DOHH2 (cell line): ENCODE results near the gene RANBP3.

ENCODE experiments used
- H3F3A ChIP-seq: fragments of 200-600 bp; sonication (generic), shearing (Covaris generic); 2 replicates; pipeline ENCODE4 v1.6.0; 2016; ENCODE audit warnings: antibody characterized with exemption, mild to moderate bottlenecking; ENCODE audit not compliant: control insufficient read depth, insufficient read depth
- H3K27ac ChIP-seq: fragments of 200-600 bp; sonication (generic); 2 replicates; pipeline ENCODE4 v1.5.1; 2014; ENCODE audit warnings: low read depth, mild to moderate bottlenecking, low read length, moderate library complexity
- H3K27me3 ChIP-seq: fragments of 200-600 bp; sonication (generic); 2 replicates; pipeline ENCODE4 v1.6.1; 2014; ENCODE audit warnings: mild to moderate bottlenecking, low read length, mixed read lengths; ENCODE audit not compliant: control insufficient read depth
- H3K36me3 ChIP-seq: fragments of 200-600 bp; sonication (generic); 2 replicates; pipeline ENCODE4 v1.6.1; 2014; ENCODE audit warnings: mild to moderate bottlenecking, low read length, moderate library complexity, mixed read lengths; ENCODE audit not compliant: control insufficient read depth
- H3K4me1 ChIP-seq: fragments of 200-600 bp; sonication (generic); 2 replicates; pipeline ENCODE4 v1.6.1; 2014; ENCODE audit warnings: mild to moderate bottlenecking, low read length, mixed read lengths; ENCODE audit not compliant: control insufficient read depth
- H3K4me2 ChIP-seq: fragments of 200-600 bp; sonication (generic); 2 replicates; pipeline ENCODE4 v1.6.0; 2014; ENCODE audit warnings: mild to moderate bottlenecking, low read length, moderate library complexity
- H3K4me3 ChIP-seq: fragments of 200-600 bp; sonication (generic); 2 replicates; pipeline ENCODE4 v1.5.1; 2014; ENCODE audit warnings: mild to moderate bottlenecking, low read length, mixed read lengths
- H3K79me2 ChIP-seq: fragments of 200-600 bp; sonication (generic); 2 replicates; pipeline ENCODE4 v1.6.1; 2014; ENCODE audit warnings: mild to moderate bottlenecking, low read length, mixed read lengths; ENCODE audit not compliant: control insufficient read depth
- H3K9me2 ChIP-seq: fragments of 200-600 bp; sonication (generic); replicated peaks from 2 replicates; pipeline ENCODE4 v1.6.1; 2014; ENCODE audit warnings: mild to moderate bottlenecking, low read length, mixed read lengths; ENCODE audit not compliant: control insufficient read depth
- H3K9me3 ChIP-seq: fragments of 200-600 bp; sonication (generic); 2 replicates; pipeline ENCODE4 v1.6.1; 2014; ENCODE audit warnings: antibody characterized with exemption, low read length, mixed read lengths; ENCODE audit not compliant: control insufficient read depth, insufficient read depth
- H4K20me1 ChIP-seq: fragments of 200-600 bp; sonication (generic); 2 replicates; pipeline ENCODE4 v1.6.0; 2014; ENCODE audit warnings: low read depth, mild to moderate bottlenecking, antibody characterized with exemption, low read length, moderate library complexity; ENCODE audit not compliant: control insufficient read depth, insufficient read depth
- EZH2phosphoT487 ChIP-seq: fragments of 200-600 bp; sonication (generic); IDR thresholded peaks from 2 replicates; pipeline ENCODE4 v1.6.1; 2017; ENCODE audit warnings: borderline replicate concordance, mild to moderate bottlenecking, antibody characterized with exemption, low read length, moderate library complexity, mixed read lengths
- TF ChIP-seq, protein P1 (sequence below): fragments of 200-600 bp; sonication (generic); IDR thresholded peaks from one replicate; pipeline ENCODE4 v1.5.1; 2014; ENCODE audit warnings: antibody characterized with exemption, mild to moderate bottlenecking, low read depth, low read length; ENCODE audit not compliant: poor library complexity, severe bottlenecking

RANBP3 gene

DNA sequence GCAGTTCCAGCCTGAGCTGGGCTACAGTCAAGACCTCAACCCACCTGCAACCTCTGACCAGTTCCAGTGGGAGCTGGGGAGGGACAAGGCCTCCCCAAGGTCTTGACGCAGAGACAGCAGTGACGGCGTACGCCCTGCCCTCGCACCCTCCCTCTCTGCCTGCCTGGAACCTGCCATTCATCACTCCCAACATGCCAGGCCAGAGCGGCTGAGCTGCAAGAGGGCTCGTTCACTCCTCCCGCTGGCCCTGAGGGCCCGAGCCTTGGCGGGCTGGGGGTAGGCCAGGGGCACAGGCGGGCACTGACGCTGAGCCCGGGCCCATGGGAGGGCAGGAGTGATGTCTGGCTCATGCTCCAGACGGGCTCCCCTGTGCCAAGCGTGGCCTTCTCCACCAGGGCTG, 82.5 kb downstream of the RANBP3 start:
- Histone ChIP-seq H3K36me3 (peaks cover 27% of the 10 kb centered on the region), H3K4me2 (no peak overlapping the region), H3K79me2 (peaks cover 26% of the 10 kb centered on the region), H3K9me3 (no peaks in the 10 kb centered on the region), H3K27ac (no peak overlapping the region), H3F3A (0 out of 2 replicates have a peak, but pooled peaks cover 5% of the 10 kb centered on the region), H3K9me2 (no peaks in the 10 kb centered on the region), H3K27me3 (no peaks in the 10 kb centered on the region; the same call in 1 of the 2 replicates), H4K20me1 (no peaks in the 10 kb centered on the region), H3K4me1 (no peaks in the 10 kb centered on the region), H3K4me3 (no peak overlapping the region)
- no peak for TF ChIP-seq EZH2phosphoT487
- TF ChIP-seq, protein P1, sequence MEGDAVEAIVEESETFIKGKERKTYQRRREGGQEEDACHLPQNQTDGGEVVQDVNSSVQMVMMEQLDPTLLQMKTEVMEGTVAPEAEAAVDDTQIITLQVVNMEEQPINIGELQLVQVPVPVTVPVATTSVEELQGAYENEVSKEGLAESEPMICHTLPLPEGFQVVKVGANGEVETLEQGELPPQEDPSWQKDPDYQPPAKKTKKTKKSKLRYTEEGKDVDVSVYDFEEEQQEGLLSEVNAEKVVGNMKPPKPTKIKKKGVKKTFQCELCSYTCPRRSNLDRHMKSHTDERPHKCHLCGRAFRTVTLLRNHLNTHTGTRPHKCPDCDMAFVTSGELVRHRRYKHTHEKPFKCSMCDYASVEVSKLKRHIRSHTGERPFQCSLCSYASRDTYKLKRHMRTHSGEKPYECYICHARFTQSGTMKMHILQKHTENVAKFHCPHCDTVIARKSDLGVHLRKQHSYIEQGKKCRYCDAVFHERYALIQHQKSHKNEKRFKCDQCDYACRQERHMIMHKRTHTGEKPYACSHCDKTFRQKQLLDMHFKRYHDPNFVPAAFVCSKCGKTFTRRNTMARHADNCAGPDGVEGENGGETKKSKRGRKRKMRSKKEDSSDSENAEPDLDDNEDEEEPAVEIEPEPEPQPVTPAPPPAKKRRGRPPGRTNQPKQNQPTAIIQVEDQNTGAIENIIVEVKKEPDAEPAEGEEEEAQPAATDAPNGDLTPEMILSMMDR, result no peak

DNA sequence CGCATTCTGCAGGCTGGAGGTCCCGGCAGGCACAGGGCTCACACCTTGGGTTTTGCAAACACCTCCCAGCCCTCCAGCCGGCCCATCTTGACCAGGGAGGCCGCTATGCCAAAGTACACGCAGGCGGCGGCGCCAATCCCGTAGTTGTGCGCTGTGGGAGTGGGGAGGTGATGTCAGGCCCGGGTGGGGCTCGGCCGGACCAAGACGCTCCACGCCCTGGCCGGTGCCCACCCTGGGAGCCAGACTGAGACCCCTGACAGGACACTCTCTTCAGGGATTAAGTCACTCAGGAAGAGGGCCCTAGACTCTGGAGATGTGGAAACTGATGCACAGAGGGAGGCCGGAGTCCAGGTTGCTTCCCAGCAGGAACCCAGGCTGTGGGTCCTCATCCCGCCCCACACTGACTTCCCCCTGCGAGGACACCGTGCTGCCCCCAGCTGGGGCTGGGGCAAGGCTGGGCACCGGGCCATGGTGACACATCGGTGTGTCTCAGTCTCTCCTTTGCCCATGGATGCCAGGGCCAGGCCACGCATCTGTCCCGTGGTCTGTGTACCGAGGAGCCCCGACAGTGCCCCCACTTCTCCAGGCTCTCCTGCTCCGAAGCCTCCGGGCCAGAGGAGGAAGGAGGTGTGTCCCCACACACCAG, 83.1 kb downstream of the RANBP3 start:
- no peaks in the 10 kb centered on the region; the same call in none of the 2 replicates for H3K27me3 ChIP-seq
- H3K4me2 ChIP-seq, result no peak overlapping the region
- H3K27ac ChIP-seq, result no peak overlapping the region
- TF ChIP-seq EZH2phosphoT487, result no peak
- TF ChIP-seq, protein P1, result no peak
- H3K9me2 ChIP-seq, result no peaks in the 10 kb centered on the region
- no peaks in the 10 kb centered on the region for H3K9me3 ChIP-seq
- H3K4me3 ChIP-seq, result no peak overlapping the region
- 0 out of 2 replicates have a peak, but pooled peaks cover 5% of the 10 kb centered on the region for H3F3A ChIP-seq
- peaks cover 20% of the 10 kb centered on the region for H3K79me2 ChIP-seq
- H3K4me1 ChIP-seq, result no peaks in the 10 kb centered on the region
- no peaks in the 10 kb centered on the region for H4K20me1 ChIP-seq
- peaks cover 21% of the 10 kb centered on the region for H3K36me3 ChIP-seq

DNA sequence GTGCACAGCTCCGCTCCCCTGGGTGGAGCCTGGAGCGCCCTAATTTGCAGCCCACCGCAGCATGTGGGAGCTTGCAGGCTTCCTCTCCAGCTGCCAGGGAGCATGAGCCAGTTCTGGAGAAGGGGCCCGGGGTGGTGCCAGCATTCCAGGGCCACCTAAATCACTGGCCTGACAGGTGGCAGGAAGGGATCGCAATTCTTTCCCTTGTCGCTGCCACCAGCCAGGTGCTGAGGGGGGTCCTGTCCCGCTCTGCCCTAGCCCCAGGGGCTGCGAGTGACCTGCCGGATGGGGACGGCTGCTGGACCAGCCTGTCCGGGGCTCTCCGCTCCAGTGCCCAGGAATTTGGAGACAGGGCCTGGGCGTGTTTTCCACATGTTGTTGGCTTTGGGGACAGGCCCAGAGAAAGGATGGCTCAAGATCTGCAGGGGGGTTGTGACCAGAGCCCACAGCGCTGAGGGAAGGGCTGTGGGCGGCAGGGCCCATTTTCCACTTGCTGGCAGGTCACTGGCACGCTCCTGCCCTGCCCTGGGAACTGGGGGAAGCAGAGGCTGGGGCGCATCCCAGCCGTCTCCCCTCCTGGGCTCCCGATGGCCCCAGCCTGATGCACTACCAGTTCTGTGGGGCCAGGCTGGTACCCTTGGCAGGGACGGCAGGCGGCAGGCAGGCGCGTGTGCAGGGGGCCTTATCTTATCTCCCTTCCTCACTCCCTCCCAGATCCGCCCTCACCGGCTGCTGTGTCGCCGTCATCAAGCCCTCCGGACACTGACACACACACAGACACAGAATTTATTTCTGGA, 83.8 kb downstream of the RANBP3 start:
- no peaks in the 10 kb centered on the region for H3K9me3 ChIP-seq
- H3K36me3 ChIP-seq, result peaks cover 20% of the 10 kb centered on the region
- H3K79me2 ChIP-seq, result peaks cover 17% of the 10 kb centered on the region
- H3K4me3 ChIP-seq, result no peak overlapping the region
- TF ChIP-seq, protein P1, result no peak
- TF ChIP-seq EZH2phosphoT487, result no peak
- H3K27me3 ChIP-seq, result peaks cover 3% of the 10 kb centered on the region
- H4K20me1 ChIP-seq, result no peaks in the 10 kb centered on the region
- H3K9me2 ChIP-seq, result no peaks in the 10 kb centered on the region
- H3K27ac ChIP-seq, result no peak overlapping the region
- no peaks in the 10 kb centered on the region for H3K4me1 ChIP-seq
- H3K4me2 ChIP-seq, result no peak overlapping the region
- H3F3A ChIP-seq, result 0 out of 2 replicates have a peak, but pooled peaks cover 5% of the 10 kb centered on the region
